B cell (primary cell): Measurements from ENCODE around the gene QKI. TPM values are rescaled to one million over a fixed set of nuclear protein-coding genes. Genes with fewer than 3 reads are reported as not detected.
"Not testable (repeated sequence)": the region's sequence is repeated elsewhere in the genome, so short reads cannot be mapped to it uniquely, and the experiment has no call there.

Experiments
- ATAC-seq: fragments of 200-7000 bp; cut with Tn5 transposase; one replicate; pipeline ENCODE4 v1.10.0; 2021; ENCODE audit warnings: low read depth, mild to moderate bottlenecking, moderate number of reproducible peaks, moderate library complexity
- CTCF ChIA-PET: fragments of 350-600 bp; sonication (Branson Sonifier 250); formaldehyde crosslinking; loops from one replicate; lab custom pipeline; 2021; ENCODE audit warnings: antibody characterized with exemption, inconsistent platforms; lab: Charles Lee
- POLR2A ChIA-PET: fragments of 350-600 bp; sonication (Branson Sonifier 250); formaldehyde crosslinking; loops from one replicate; lab custom pipeline; 2021; ENCODE audit warnings: antibody characterized with exemption; lab: Charles Lee
- DNase-seq: peaks from one replicate; pipeline ENCODE4 v3.0.0; 2013
- H2AFZ ChIP-seq: 2 replicates; pipeline ENCODE4 v1.6.1; 2012; ENCODE audit warnings: mild to moderate bottlenecking, low read depth, low read length; ENCODE audit not compliant: insufficient read depth, poor library complexity, severe bottlenecking
- H3K27ac ChIP-seq, 2 donors: 1 replicate in 1 of 2; 2 replicates in 1 of 2; pipeline ENCODE4 v1.5.1; 2012 to 2013; ENCODE audit warnings: low read length in 2 of 2, mild to moderate bottlenecking in 2 of 2, moderate library complexity in 1 of 2
- H3K27me3 ChIP-seq, 4 experiments: fragments of 200-600 bp in 1 of 4; sonication (generic) in 1 of 4; replicated peaks in 1 of 4; 1 replicate in 2 of 4; 2 replicates in 2 of 4; pipeline versions ENCODE4 v1.6.1 to v1.7.0; 2013 to 2016; ENCODE audit warnings: low read length in 3 of 4, mild to moderate bottlenecking in 2 of 4, mixed read lengths in 1 of 4, moderate library complexity in 1 of 4; ENCODE audit not compliant: insufficient read depth in 4 of 4, control insufficient read depth in 3 of 4; ENCODE audit errors: control extremely low read depth in 1 of 4
- H3K36me3 ChIP-seq, 2 experiments: replicated peaks in 1 of 2; 1 replicate in 1 of 2; 2 replicates in 1 of 2; pipeline versions ENCODE4 v1.6.1 to v1.7.1; 2013; ENCODE audit warnings: low read length in 1 of 2; ENCODE audit not compliant: insufficient read depth in 2 of 2, control insufficient read depth in 1 of 2; ENCODE audit errors: control extremely low read depth in 1 of 2, extremely low read depth in 1 of 2
- H3K4me1 ChIP-seq, 2 donors: fragments of 200-600 bp in 1 of 2; sonication (generic) in 1 of 2; 1 replicate in 1 of 2; 2 replicates in 1 of 2; pipeline versions ENCODE4 v1.5.1 to v1.6.1; 2013 to 2017; ENCODE audit warnings: low read length in 2 of 2; ENCODE audit not compliant: control insufficient read depth in 2 of 2, insufficient read depth in 2 of 2
- H3K4me2 ChIP-seq: replicated peaks from 2 replicates; pipeline ENCODE3; 2012; ENCODE audit warnings: mild to moderate bottlenecking, low read depth, low read length; ENCODE audit not compliant: poor library complexity, severe bottlenecking
- H3K4me3 ChIP-seq, 5 experiments: fragments of 200-600 bp in 1 of 5; sonication (generic) in 1 of 5; 1 replicate in 3 of 5; 2 replicates in 2 of 5; pipeline versions ENCODE4 v1.5.1 to v1.7.0; 2011 to 2016; ENCODE audit warnings: low read length in 4 of 5, mild to moderate bottlenecking in 4 of 5, low read depth in 2 of 5, control low read depth in 1 of 5, moderate library complexity in 1 of 5; ENCODE audit not compliant: insufficient read depth in 1 of 5; ENCODE audit errors: control extremely low read depth in 1 of 5, extremely low read depth in 1 of 5
- H3K79me2 ChIP-seq: fragments of 200-600 bp; sonication (generic); one replicate; pipeline ENCODE4 v1.6.0; 2016; ENCODE audit warnings: low read length; ENCODE audit not compliant: control insufficient read depth, insufficient read depth
- H3K9ac ChIP-seq: fragments of 200-600 bp; sonication (generic); 2 replicates; pipeline ENCODE4 v1.6.1; 2017; ENCODE audit warnings: mild to moderate bottlenecking, low read length, moderate library complexity
- H3K9me3 ChIP-seq, 3 donors: one replicate each; pipeline versions ENCODE4 v1.6.1 to v1.7.1; 2013; ENCODE audit warnings: low read length in 2 of 3; ENCODE audit not compliant: control insufficient read depth in 2 of 3, insufficient read depth in 1 of 3; ENCODE audit errors: control extremely low read depth in 1 of 3
- H4K20me1 ChIP-seq: 2 replicates; pipeline ENCODE4 v1.6.0; 2012; ENCODE audit warnings: mild to moderate bottlenecking, low read length; ENCODE audit not compliant: insufficient read depth, control insufficient read depth, poor library complexity, severe bottlenecking
- H3K27ac Mint-ChIP-seq: one replicate; pipeline ENCODE4 v1.8.0; 2021; ENCODE audit warnings: mixed read lengths
- H3K27me3 Mint-ChIP-seq: one replicate; pipeline ENCODE4 v1.8.0; 2021; ENCODE audit warnings: mixed read lengths
- H3K4me1 Mint-ChIP-seq: one replicate; pipeline ENCODE4 v1.8.0; 2021; ENCODE audit warnings: mixed read lengths
- H3K4me3 Mint-ChIP-seq: one replicate; pipeline ENCODE4 v1.8.0; 2021; ENCODE audit warnings: mixed read lengths
- H3K9me3 Mint-ChIP-seq: one replicate; pipeline ENCODE4 v1.8.0; 2022; ENCODE audit warnings: mixed read lengths; ENCODE audit not compliant: insufficient read depth
- CTCF ChIP-seq: fragments of 200-600 bp; IDR thresholded peaks from one replicate; pipeline ENCODE4 v1.8.0; 2022; ENCODE audit warnings: antibody characterized with exemption, mild to moderate bottlenecking
- EZH2 ChIP-seq: IDR thresholded peaks from 2 replicates; pipeline ENCODE4 v1.6.1; 2012; ENCODE audit warnings: borderline replicate concordance, low read depth, mild to moderate bottlenecking, moderate library complexity, low read length; ENCODE audit not compliant: insufficient read depth, poor library complexity, severe bottlenecking
- WGBS: methylation state at CpG from one replicate; pipeline ENCODE4 v1.1.5; 2013; ENCODE audit warnings: missing lambda C conversion rate; ENCODE audit not compliant: insufficient coverage; 5-methylcytosine and 5-hydroxymethylcytosine counted together
- intact Hi-C: fragments of 100-400 bp; cut with micrococcal nuclease; formaldehyde crosslinking; loops from one replicate; pipeline ENCODE4 v1.10.0; 2022
- polyA plus RNA-seq: library from polyadenylated mRNA; depleted of rRNA; stranded (reverse); fragments of >200 nt; gene quantifications from 2 replicates; pipeline ENCODE4 v1.2.3, GENCODE V29; 2012
- total RNA-seq, 2 donors: library from RNA; stranded (reverse); fragments of 120-200 nt in 1 of 2; gene quantifications; 1 replicate in 1 of 2; 2 replicates in 1 of 2; pipeline versions ENCODE4 v1.2.3 to v1.2.4, GENCODE V29; 2013 to 2022

QKI gene
- total and polyA plus RNA-seq, 2 donors (not counting 1 experiment from before 2014, with no cell fraction given) = 38.8 to 79.5 TPM

- Histone ChIP-seq H4K20me1 (no peaks in the 10 kb centered on the region), H3K4me2 (no peak overlapping the region), H3K4me1 (no peaks in the 10 kb centered on the region), H3K4me3 (no peak overlapping the region), H3K27me3 (peaks cover 0 to 4% (median 0%) of the 10 kb centered on the region in 4 experiments), H3K9me3 (peaks cover 0 to 7% (median 0%) of the 10 kb centered on the region in 3 donors), H3K27ac (no peak overlapping the region), H2AFZ (no peak overlapping the region), H3K79me2 (no peaks in the 10 kb centered on the region), H3K36me3 (no peaks in the 10 kb centered on the region), H3K9ac (no peak overlapping the region)
- H3K27ac Mint-ChIP-seq = no peak overlapping the region
- TF ChIP-seq CTCF (no peak), EZH2 (no peak)
- no peaks in the 10 kb centered on the region for H3K4me1 Mint-ChIP-seq
- no peak overlapping the region for H3K4me3 Mint-ChIP-seq
- peaks cover 5% of the 10 kb centered on the region for H3K9me3 Mint-ChIP-seq
- peaks cover 17% of the 10 kb centered on the region for H3K27me3 Mint-ChIP-seq
- CTCF ChIA-PET = no interaction called here
- 96% methylated on average over 2 of the region's 7 CpGs for WGBS
- POLR2A ChIA-PET = no interaction called here
- intact Hi-C loops = no loop called here
- no peak for DNase-seq
- ATAC-seq = no peak
These were observed 34.3 kb upstream of the QKI start for GRCh38 chr6:163380216-163380615.

GRCh38 chr6:163381118-163381756, 33.3 kb upstream of the QKI start:
- POLR2A ChIA-PET = no interaction called here
- Histone ChIP-seq H2AFZ (no peak overlapping the region), H3K4me1 (no peaks in the 10 kb centered on the region), H4K20me1 (no peaks in the 10 kb centered on the region), H3K27ac (no peak overlapping the region), H3K36me3 (no peaks in the 10 kb centered on the region), H3K9me3 (peaks cover 0 to 7% (median 0%) of the 10 kb centered on the region in 3 donors), H3K4me2 (no peak overlapping the region), H3K79me2 (no peaks in the 10 kb centered on the region), H3K27me3 (peaks cover 0 to 4% (median 0%) of the 10 kb centered on the region in 4 experiments), H3K4me3 (no peak overlapping the region), H3K9ac (no peak overlapping the region)
- Mint-ChIP-seq H3K27me3 (peaks cover 17% of the 10 kb centered on the region), H3K9me3 (peaks cover 5% of the 10 kb centered on the region), H3K27ac (no peak overlapping the region), H3K4me3 (no peak overlapping the region), H3K4me1 (no peaks in the 10 kb centered on the region)
- WGBS = 93% methylated on average over 5 of the region's 8 CpGs
- intact Hi-C loops = no loop called here
- TF ChIP-seq EZH2 (no peak), CTCF (no peak)
- DNase-seq = no peak
- no peak for ATAC-seq
- CTCF ChIA-PET = interaction anchor here (0.6 kb wide), 1 partner anchor 244 kb away, joined by 3 read pairs; no protein-coding TSS in a partner anchor

GRCh38 chr6:163383396-163383795, 31.1 kb upstream of the QKI start:
- H2AFZ ChIP-seq, H3K27me3 Mint-ChIP-seq, H3K4me1 ChIP-seq, ATAC-seq, H3K4me1 Mint-ChIP-seq, H3K27ac ChIP-seq, H3K9me3 ChIP-seq, H3K4me3 ChIP-seq, DNase-seq, H3K9ac ChIP-seq, H3K27me3 ChIP-seq, POLR2A ChIA-PET, H3K79me2 ChIP-seq, H3K4me3 Mint-ChIP-seq, intact Hi-C loops, H3K4me2 ChIP-seq, H3K27ac Mint-ChIP-seq, H3K36me3 ChIP-seq, H4K20me1 ChIP-seq, CTCF ChIA-PET, H3K9me3 Mint-ChIP-seq: not testable (repeated sequence)
- WGBS = no CpG with 5 or more reads among the region's 3 CpGs
